ENCODE results near the gene SPATS1. TPM values are rescaled to one million over a fixed set of nuclear protein-coding genes. Genes with fewer than 3 reads are reported as not detected.

The SPATS1 gene
- total RNA-seq, 2 experiments from 2014 or later, result not detected

DNA sequence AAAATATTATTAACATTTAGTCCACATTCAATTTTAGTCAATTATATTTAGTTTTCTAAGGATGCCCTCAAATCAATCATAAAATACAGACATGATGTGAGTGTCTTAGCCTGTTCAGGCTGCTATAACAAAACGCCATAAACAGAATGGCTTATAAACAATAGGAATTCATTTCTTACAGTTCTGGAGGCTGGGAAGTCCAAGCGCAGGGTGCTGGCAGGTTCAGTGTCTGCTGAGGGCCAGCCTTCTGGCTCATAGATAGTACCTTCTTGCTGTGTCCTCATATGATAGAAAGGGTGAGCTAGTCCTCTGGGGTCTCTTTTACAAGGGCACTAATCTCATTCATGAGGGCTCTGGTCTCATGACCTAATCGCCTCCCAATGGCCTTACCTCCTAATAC lies 35.0 kb downstream of the SPATS1 start:
- Mint-ChIP-seq H3K27me3 (peaks cover 6% of the 10 kb centered on the region), H3K4me3 (no peak overlapping the region), H3K9me3 (no peaks in the 10 kb centered on the region), H3K36me3 (ENCODE audit: low read depth) (no peaks in the 10 kb centered on the region), H3K4me1 (ENCODE audit: low read depth) (no peaks in the 10 kb centered on the region), H3K27ac (no peak overlapping the region)
- no peak for ATAC-seq (ENCODE audit: poor library complexity)
- Histone ChIP-seq H3K4me1 (ENCODE audit: insufficient read depth, low read length) (no peaks in the 10 kb centered on the region), H3K9me3 (ENCODE audit: control insufficient read depth in 1 of 2, insufficient read depth in 1 of 2, low read length in 2 of 2) (no peaks in the 10 kb centered on the region), H3K27me3 (ENCODE audit: control insufficient read depth in 1 of 2, insufficient read depth in 2 of 2, low read length in 2 of 2) (no peaks in the 10 kb centered on the region), H3K27ac (ENCODE audit: low read depth in 1 of 2, low read length in 2 of 2) (no peak overlapping the region), H3K4me3 (ENCODE audit: low read length) (no peak overlapping the region), H3K36me3 (ENCODE audit: insufficient read depth, low read length) (no peaks in the 10 kb centered on the region)
- DNase-seq, result no peak
- TF ChIP-seq CTCF (IDR thresholded peaks at IDR 0.05), result no peak
- ChIA-PET POLR2A (no interaction called here), CTCF (no interaction called here)
- intact Hi-C loops (cut with DNase I, micrococcal nuclease), result no loop called here

GRCh38 chr6:44377971-44378370 lies 35.5 kb downstream of the SPATS1 start:
- no peak for DNase-seq
- no peak for TF ChIP-seq CTCF (IDR thresholded peaks at IDR 0.05)

DNA sequence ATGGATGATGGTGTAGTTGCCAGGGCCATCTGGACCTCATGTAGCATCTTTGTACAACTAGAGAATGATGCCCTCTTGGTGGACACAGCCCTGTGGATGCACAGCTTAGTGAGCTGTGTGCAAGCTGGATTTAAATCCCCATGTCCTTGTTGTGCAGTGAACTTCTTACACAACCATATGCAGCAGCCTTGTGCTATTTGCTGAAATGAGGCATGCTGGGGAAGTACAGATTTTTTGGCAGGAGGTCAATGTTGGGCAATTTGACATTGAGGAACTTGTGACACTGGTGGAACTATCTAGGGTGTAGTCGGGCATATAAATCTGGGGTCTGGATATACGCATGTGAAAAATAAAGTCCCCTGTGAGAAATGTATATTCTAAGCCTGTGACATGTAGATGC lies 39.3 kb downstream of the SPATS1 start:
- H3K27me3 Mint-ChIP-seq, result no peaks in the 10 kb centered on the region
- intact Hi-C loops (cut with DNase I, micrococcal nuclease), result no loop called here
- Histone ChIP-seq H3K4me3 (ENCODE audit: low read length) (no peak overlapping the region), H3K27ac (ENCODE audit: low read depth in 1 of 2, low read length in 2 of 2) (no peak overlapping the region), H3K27me3 (ENCODE audit: control insufficient read depth in 1 of 2, insufficient read depth in 2 of 2, low read length in 2 of 2) (no peaks in the 10 kb centered on the region), H3K4me1 (ENCODE audit: insufficient read depth, low read length) (no peaks in the 10 kb centered on the region), H3K9me3 (ENCODE audit: control insufficient read depth in 1 of 2, insufficient read depth in 1 of 2, low read length in 2 of 2) (no peaks in the 10 kb centered on the region), H3K36me3 (ENCODE audit: insufficient read depth, low read length) (no peaks in the 10 kb centered on the region)
- no peak overlapping the region for H3K27ac Mint-ChIP-seq
- no peak for TF ChIP-seq CTCF (IDR thresholded peaks at IDR 0.05)
- ATAC-seq (ENCODE audit: poor library complexity), result no peak
- no peak overlapping the region for H3K4me3 Mint-ChIP-seq
- ChIA-PET POLR2A (no interaction called here), CTCF (no interaction called here)
- DNase-seq, result peak in 3 of 14 experiments; percentile 7 to 68 (median 61)
- no peaks in the 10 kb centered on the region for H3K9me3 Mint-ChIP-seq
- peaks cover 4% of the 10 kb centered on the region for H3K4me1 Mint-ChIP-seq (ENCODE audit: low read depth)
- no peaks in the 10 kb centered on the region for H3K36me3 Mint-ChIP-seq (ENCODE audit: low read depth)

More at GRCh38 chr6:44377971-44378370, 35.5 kb downstream of the SPATS1 start:
- H3K27ac ChIP-seq (ENCODE audit: low read depth in 1 of 2, low read length in 2 of 2), result no peak overlapping the region
- no peak overlapping the region for H3K4me3 ChIP-seq (ENCODE audit: low read length)
- ATAC-seq (ENCODE audit: poor library complexity), result no peak
- Mint-ChIP-seq H3K4me3 (no peak overlapping the region), H3K36me3 (ENCODE audit: low read depth) (no peaks in the 10 kb centered on the region), H3K27ac (no peak overlapping the region), H3K27me3 (peaks cover 2% of the 10 kb centered on the region), H3K9me3 (no peaks in the 10 kb centered on the region), H3K4me1 (ENCODE audit: low read depth) (no peaks in the 10 kb centered on the region)
- CTCF ChIA-PET, result no interaction called here
- no peaks in the 10 kb centered on the region for H3K27me3 ChIP-seq (ENCODE audit: control insufficient read depth in 1 of 2, insufficient read depth in 2 of 2, low read length in 2 of 2)
- H3K4me1 ChIP-seq (ENCODE audit: insufficient read depth, low read length), result no peaks in the 10 kb centered on the region
- intact Hi-C loops (cut with DNase I, micrococcal nuclease), result no loop called here
- POLR2A ChIA-PET, result no interaction called here
- no peaks in the 10 kb centered on the region for H3K36me3 ChIP-seq (ENCODE audit: insufficient read depth, low read length)
- H3K9me3 ChIP-seq (ENCODE audit: control insufficient read depth in 1 of 2, insufficient read depth in 1 of 2, low read length in 2 of 2), result no peaks in the 10 kb centered on the region

Data from CD4-positive, alpha-beta T cell (primary cell).